SK-N-SH treated with all-trans-retinoic acid at 6 μM for 48 hours (cell line): ENCODE results near the gene FAM3D.

Experiments used
- CSDC2 ChIP-seq: fragments of 250-450 bp; sonication (Bioruptor Pico); IDR thresholded peaks from 2 replicates; pipeline ENCODE4 v1.5.0; 2020; ENCODE audit warnings: mild to moderate bottlenecking, moderate library complexity
- OSR1 ChIP-seq: fragments of 250-450 bp; sonication (Bioruptor Pico); IDR thresholded peaks from 2 replicates; pipeline ENCODE4 v1.8.0; 2022; ENCODE audit warnings: moderate library complexity, mild to moderate bottlenecking, inconsistent platforms
- PPARA ChIP-seq: fragments of 250-450 bp; sonication (Bioruptor Pico); IDR thresholded peaks from 2 replicates; pipeline ENCODE4 v1.5.0; 2020; ENCODE audit warnings: mild to moderate bottlenecking, borderline replicate concordance
- SNAI2 ChIP-seq: fragments of 250-450 bp; sonication (Bioruptor Pico); IDR thresholded peaks from 2 replicates; pipeline ENCODE4 v1.5.0; 2020; ENCODE audit warnings: mild to moderate bottlenecking, moderate library complexity
- ZFP3 ChIP-seq: fragments of 250-450 bp; sonication (Bioruptor Pico); IDR thresholded peaks from 2 replicates; pipeline ENCODE4 v1.5.0; 2020; ENCODE audit warnings: mild to moderate bottlenecking, moderate library complexity
- ZFP30 ChIP-seq: fragments of 450-650 bp; formaldehyde crosslinking; IDR thresholded peaks from 2 replicates; pipeline ENCODE4 v1.5.0; 2022; ENCODE audit warnings: mild to moderate bottlenecking, moderate library complexity
- ZNF565 ChIP-seq: fragments of 450-650 bp; formaldehyde crosslinking; conservative IDR thresholded peaks from 2 replicates; pipeline ENCODE4 v1.5.0; 2020; ENCODE audit warnings: low read depth, mild to moderate bottlenecking, moderate library complexity
- TF ChIP-seq, protein P1 (sequence below): fragments of 250-450 bp; sonication (Bioruptor Pico); IDR thresholded peaks from 2 replicates; pipeline ENCODE4 v1.8.0; 2020; ENCODE audit warnings: mild to moderate bottlenecking, moderate library complexity, borderline replicate concordance
- TF ChIP-seq, protein P2 (sequence below): fragments of 250-450 bp; sonication (Bioruptor Pico); IDR thresholded peaks from 2 replicates; pipeline ENCODE4 v1.5.0; 2020; ENCODE audit warnings: mild to moderate bottlenecking, moderate library complexity

DNA sequence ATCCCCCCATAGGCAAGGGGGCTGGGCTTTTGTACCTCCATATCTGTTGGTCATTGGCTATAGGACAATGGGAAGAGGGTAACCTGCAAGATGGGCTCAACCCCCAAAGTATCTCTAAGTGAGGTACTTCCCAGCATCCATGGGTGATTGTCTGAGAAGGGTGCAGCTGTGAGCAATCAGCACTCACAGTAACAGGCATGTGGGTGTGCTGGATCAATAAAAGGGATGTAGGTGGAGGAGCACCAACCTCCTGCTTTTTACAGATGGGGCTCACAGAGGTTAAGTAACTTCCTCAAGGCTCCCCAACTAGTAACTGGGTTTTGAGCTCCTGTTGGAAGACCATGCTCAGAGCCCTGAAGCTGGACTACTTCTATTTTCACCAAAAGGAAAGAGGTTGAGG is 63.0 kb downstream of the FAM3D start:
- TF ChIP-seq CSDC2 = no peak
- TF ChIP-seq OSR1 (CRISPR knock-in tag) = no peak
- no peak for TF ChIP-seq ZFP30 (CRISPR knock-in tag)
- TF ChIP-seq ZFP3 (CRISPR knock-in tag) = no peak
- no peak for TF ChIP-seq SNAI2 (CRISPR knock-in tag)
- TF ChIP-seq ZNF565 (CRISPR knock-in tag) = no peak
- TF ChIP-seq, protein P1, sequence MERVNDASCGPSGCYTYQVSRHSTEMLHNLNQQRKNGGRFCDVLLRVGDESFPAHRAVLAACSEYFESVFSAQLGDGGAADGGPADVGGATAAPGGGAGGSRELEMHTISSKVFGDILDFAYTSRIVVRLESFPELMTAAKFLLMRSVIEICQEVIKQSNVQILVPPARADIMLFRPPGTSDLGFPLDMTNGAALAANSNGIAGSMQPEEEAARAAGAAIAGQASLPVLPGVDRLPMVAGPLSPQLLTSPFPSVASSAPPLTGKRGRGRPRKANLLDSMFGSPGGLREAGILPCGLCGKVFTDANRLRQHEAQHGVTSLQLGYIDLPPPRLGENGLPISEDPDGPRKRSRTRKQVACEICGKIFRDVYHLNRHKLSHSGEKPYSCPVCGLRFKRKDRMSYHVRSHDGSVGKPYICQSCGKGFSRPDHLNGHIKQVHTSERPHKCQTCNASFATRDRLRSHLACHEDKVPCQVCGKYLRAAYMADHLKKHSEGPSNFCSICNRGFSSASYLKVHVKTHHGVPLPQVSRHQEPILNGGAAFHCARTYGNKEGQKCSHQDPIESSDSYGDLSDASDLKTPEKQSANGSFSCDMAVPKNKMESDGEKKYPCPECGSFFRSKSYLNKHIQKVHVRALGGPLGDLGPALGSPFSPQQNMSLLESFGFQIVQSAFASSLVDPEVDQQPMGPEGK = no peak
- TF ChIP-seq PPARA = no peak
- TF ChIP-seq, protein P2, sequence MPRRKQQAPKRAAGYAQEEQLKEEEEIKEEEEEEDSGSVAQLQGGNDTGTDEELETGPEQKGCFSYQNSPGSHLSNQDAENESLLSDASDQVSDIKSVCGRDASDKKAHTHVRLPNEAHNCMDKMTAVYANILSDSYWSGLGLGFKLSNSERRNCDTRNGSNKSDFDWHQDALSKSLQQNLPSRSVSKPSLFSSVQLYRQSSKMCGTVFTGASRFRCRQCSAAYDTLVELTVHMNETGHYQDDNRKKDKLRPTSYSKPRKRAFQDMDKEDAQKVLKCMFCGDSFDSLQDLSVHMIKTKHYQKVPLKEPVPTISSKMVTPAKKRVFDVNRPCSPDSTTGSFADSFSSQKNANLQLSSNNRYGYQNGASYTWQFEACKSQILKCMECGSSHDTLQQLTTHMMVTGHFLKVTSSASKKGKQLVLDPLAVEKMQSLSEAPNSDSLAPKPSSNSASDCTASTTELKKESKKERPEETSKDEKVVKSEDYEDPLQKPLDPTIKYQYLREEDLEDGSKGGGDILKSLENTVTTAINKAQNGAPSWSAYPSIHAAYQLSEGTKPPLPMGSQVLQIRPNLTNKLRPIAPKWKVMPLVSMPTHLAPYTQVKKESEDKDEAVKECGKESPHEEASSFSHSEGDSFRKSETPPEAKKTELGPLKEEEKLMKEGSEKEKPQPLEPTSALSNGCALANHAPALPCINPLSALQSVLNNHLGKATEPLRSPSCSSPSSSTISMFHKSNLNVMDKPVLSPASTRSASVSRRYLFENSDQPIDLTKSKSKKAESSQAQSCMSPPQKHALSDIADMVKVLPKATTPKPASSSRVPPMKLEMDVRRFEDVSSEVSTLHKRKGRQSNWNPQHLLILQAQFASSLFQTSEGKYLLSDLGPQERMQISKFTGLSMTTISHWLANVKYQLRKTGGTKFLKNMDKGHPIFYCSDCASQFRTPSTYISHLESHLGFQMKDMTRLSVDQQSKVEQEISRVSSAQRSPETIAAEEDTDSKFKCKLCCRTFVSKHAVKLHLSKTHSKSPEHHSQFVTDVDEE (CRISPR knock-in tag) = no peak
